GM23248 (cell line): ENCODE data around the gene KNCN.

ENCODE experiments used
- EZH2 ChIP-seq: fragments of 200-600 bp; sonication (generic); IDR thresholded peaks from 2 replicates; pipeline ENCODE4 v1.6.1; 2018; ENCODE audit warnings: antibody characterized with exemption, mild to moderate bottlenecking; ENCODE audit not compliant: insufficient read depth, poor library complexity, severe bottlenecking
- EZH2phosphoT487 ChIP-seq: fragments of 200-600 bp; sonication (generic); IDR thresholded peaks from 2 replicates; pipeline ENCODE4 v1.6.1; 2018; ENCODE audit warnings: antibody characterized with exemption, moderate library complexity, mild to moderate bottlenecking, low read depth; ENCODE audit not compliant: insufficient read depth

GRCh38 chr1:46555826-46556619 lies 4.6 kb upstream of the KNCN start:
- TF ChIP-seq EZH2 (no peak), EZH2phosphoT487 (no peak)
